Stimulated activated CD4-positive, alpha-beta T cell treated with anti-CD3 and anti-CD28 coated beads, Interleukin-1b, Interleukin-23, amount 100 ng/mL, for 4 hours (primary cell): ENCODE measurements around the gene ATRIP.
"Not testable (repeated sequence)": the region's sequence is repeated elsewhere in the genome, so short reads cannot be mapped to it uniquely, and the experiment has no call there.

Experiments used
- DNase-seq, 2 donors: peaks; one replicate each; pipeline ENCODE4 v3.0.0-alpha.2; 2020; ENCODE audit warnings: low read depth in 2 of 2

Gene ATRIP

DNA sequence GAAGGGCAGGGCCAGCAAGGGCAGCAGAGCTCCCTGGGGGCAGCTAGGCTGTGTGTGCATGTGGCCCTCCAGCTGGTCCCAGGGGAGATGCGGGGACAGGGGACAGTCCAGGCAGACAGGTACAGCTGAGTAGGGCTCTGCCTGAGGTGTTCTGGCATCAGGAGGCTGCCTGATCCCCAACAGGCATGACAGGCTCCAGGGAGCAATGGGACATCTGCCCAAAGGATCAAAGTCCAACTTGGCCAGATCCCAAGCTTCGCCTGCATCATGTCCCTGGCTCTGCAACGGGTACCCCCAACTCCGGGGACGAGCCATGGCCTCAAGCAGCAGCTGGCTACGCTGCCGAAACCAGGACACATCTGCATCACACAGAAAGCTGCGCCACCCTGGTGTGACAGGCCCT, 21.8 kb downstream of the ATRIP start:
- DNase-seq = no peak

GRCh38 chr3:48469046-48469915, 22.7 kb downstream of the ATRIP start:
- no peak for DNase-seq

- DNase-seq = no peak
These were observed 23.7 kb downstream of the ATRIP start for GRCh38 chr3:48470286-48470685.

- DNase-seq = no peak
These were observed 26.1 kb downstream of the ATRIP start for GRCh38 chr3:48472673-48472922.

DNA sequence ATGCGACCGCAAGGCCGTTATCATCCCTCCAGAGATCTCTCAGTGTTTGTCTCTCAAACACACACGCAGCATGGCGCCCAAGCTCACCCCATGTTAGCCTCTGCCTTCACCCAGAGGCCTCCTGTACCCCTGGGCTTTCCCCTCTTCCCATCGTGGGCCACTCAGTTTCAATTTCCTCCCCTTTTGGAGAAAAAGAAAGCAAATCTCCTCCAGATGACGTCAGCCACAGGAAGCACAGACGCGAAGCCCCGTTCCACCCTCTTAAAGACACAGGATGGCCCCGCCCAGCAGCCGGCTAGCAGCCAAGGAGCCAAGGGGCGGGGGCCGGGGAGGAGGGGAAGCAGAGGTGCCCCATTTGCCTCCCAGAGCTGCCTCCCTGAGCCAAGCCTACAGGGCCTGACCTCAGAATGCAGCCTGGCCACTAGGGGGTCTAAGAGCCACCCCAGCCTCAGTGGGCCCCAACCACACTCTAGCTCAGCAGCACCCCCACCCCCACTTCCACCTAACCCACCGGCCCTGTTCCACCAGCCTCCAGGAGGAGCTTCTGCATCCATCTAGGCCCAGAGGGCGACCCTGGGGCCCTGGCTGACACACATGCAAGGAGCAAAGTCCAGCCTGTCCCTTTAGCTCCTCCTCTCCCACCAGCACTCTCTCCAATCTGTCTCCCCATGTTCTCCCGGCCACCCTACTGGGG, 26.5 kb downstream of the ATRIP start:
- peak; percentile 88 to 91 for DNase-seq

- DNase-seq = no peak
These were observed 27.0 kb downstream of the ATRIP start for GRCh38 chr3:48473617-48473952.

GRCh38 chr3:48474031-48474430, 27.5 kb downstream of the ATRIP start:
- not testable (repeated sequence) for DNase-seq

DNA sequence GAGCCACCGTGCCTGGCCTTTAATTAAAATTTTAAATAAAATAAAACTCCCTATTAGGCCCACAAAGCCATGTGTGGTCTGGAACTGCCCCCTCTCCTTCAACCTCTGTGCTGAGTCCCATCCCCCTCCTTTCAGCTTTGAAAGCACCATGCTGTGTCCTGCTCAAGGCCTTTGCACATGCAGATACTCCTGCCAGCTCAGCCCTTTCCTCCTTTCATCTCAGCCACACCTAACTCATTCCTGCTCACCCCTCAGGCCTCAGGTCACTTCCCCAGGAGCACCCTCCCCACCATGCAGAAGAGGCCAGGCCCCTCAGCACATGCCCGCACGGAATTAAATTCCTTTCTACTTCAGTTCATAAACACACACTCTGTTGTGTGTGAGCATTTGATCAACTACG, 28.1 kb downstream of the ATRIP start:
- no peak for DNase-seq

DNA sequence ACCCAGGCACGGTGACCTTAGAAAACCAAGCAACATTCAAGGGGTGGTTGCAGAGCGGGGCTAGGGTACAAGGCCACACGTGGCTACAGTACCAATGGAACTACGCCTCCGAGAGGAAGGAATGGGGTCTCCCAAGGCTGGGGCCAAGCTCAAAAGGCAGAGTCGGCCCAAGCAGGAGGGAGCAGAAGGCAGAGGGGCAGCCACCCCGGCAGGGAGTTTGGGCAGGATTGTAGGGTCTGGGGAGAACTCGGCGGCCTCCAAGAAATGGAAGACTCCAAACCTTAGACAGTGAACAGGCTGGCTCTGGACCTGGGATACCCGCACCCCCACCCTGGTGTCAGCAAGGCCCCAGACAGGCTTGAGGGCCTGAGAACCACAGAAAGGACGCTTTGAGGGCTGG, 28.7 kb downstream of the ATRIP start:
- no peak for DNase-seq

DNA sequence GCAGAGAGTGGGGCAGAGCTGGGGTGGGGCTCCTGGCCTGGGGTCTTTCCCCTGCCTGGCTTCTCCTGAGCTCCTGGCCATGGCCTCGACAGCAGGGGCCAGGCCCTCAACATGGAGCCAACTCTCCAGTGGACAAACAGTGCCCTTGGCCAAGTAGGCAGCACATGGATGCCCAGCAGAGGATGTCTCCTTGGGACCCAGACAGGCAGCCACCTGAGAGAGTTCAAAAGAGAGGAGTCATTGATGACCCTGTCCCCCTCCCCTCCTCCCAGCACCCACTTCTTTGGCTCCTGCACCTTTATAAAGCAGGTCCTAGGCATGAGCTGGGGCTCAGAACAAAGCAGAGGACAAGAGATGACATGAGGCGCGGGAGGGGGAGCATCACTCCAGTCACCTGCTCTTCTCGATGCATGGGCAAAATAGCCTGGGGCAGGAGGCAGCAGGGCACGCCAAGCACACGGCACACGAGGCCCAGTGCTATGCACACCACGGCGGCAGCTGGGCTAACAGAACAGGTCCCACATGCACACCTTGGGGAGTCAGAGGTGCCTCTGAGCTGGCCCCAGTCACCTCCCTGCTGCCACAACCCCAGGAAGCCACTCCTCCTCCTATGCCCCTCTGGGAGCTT, 30.0 kb downstream of the ATRIP start:
- DNase-seq = no peak

DNA sequence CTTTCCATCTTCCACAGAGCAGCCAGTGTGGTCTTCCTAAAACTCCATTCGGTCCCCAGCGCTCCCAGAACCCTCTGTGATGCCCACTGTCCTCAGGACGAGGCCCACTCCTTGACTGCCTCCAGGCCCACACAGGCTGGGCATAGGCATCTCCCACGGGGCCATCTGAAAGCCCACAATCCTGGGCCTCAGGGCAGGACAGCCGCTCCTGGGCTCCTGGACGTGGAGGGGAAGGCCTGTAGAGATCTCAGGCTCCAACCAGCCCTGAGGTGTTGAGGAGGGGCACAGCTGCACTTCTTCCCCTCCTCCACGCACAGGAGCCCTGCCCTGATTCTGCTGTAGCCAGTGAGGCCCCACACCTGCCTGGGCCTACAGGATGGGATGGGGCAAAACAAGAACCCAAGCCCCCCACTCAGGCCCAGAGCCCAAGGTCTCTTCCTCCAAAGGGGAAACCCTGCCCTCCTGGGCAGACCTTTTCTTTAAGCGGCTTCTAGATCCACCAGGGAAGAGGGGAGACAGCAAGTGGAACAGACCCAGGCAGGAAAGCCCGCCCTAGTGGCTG, 31.5 kb downstream of the ATRIP start:
- DNase-seq = no peak

DNA sequence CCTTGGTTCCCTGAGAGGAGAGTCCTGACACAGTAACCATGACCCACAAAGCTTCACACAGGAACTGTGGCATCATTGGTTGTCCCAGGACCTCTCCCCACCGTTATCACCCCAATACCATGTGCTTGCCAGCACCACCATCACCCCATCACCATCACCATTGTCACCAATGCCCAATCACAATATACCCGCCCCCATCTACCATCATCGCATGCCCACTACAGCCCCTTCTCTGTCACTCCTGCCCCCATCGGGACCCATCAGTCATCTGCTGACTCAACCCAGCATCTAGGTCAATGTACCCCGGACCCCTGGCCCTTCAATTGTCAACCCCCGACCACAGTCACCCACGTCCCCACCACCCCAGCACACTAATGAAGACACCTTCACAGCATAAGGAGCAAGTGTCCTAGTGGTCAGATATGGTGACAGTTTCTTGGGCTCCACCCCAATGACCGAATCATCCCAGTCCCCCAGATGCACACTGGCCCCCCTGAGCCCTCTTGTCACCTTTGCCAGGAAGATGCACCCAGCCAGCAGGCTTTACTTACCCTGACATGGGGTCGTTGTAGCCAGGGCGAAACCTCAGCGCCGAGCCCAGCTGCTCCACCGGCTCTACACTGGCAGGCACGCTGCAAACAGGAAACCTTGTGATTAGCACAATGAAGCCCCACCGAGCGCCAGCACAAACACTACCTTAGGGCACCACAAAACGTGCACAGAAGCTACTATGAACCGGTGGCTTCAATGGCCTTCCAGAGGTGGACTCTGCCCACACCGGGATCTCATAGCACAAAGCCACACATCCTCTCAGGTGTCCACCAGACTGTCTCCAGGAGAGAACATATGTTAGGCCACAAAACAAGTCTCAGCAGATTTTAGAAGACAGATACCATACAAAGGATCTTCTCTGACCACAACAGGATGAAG, 32.4 kb downstream of the ATRIP start:
- DNase-seq = peak in 1 of 2 donors; percentile 25

GRCh38 chr3:48480891-48481290, 34.4 kb downstream of the ATRIP start:
- DNase-seq = not testable (repeated sequence)

DNA sequence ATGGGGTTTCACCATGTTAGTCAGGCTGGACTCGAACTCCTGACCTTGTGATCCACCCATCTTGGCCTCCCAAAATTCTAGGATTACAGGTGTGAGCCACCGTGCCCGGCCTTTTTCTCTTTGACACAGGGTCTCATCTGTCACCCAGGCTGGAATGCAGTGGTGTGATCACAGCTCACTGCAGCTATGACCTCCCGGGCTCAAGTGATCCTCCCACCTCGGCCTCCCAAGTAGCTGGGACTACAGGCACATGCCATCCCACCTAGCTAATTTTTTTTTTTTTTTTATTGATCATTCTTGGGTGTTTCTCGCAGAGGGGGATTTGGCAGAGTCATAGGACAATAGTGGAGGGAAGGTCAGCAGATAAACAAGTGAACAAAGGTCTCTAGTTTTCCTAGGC, 36.3 kb downstream of the ATRIP start:
- not testable (repeated sequence) for DNase-seq

GRCh38 chr3:48486952-48487351, 40.4 kb downstream of the ATRIP start:
- no peak for DNase-seq

DNA sequence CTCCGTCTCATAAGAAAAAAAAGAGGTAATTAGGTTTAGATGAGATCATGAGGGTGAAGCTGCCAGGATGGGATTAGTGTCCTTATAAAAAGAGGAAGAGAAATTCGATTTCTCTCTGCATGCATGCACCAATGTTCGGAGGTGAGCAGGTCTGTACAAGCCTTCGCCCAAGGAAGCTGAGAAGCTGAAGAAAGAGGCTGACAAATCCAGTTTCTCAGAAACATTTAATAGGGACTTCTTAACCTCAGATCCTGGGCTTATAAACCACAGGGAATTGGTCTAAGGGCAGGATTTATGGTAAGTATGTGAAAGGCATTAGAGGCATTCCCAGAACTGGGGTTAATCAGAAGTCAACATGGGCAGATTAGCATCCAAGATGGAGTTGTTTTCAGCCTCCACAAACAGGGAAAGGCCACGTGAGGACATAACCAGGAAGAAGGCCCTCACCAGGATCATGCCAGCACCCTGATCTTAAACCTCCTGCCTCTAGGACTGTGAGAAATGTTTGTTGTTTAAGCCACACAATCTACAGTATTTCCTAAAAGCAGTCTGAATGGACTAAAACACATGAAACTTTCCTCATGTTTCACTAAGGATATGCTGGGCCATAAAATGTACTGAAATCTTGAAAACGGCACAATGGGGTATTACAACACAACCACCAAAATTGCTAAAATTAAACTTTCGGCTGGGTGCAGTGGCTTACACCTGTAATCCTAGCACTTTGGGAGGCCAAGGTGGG, 46.1 kb downstream of the ATRIP start:
- no peak for DNase-seq

- no peak for DNase-seq
These were observed 46.6 kb downstream of the ATRIP start for GRCh38 chr3:48493203-48493501.

- DNase-seq = no peak
These were observed 54.1 kb downstream of the ATRIP start for GRCh38 chr3:48500656-48501055.

DNA sequence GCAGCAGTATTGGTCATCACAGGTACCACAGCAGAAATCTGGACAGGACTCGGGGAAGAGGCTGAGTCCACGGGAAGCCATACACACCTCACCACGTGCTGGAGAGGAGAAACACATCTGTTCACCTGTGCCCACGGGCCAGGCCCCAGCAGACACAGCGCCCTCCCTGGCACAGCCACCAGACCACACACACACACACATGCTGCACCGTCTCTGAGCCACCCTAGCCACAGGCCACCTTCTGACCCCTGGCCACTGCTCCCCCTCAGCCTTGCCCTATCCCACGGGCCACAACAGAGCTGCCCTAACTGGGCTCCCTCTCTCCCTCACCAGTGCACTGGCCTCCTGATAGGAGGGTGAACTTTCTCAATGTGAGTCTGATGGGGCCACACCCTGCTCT, 54.7 kb downstream of the ATRIP start:
- no peak for DNase-seq

- no peak for DNase-seq
These were observed 55.6 kb downstream of the ATRIP start for GRCh38 chr3:48502121-48502520.

GRCh38 chr3:48502728-48503168, 56.2 kb downstream of the ATRIP start:
- no peak for DNase-seq
